Brain microvascular endothelial cell (primary cell): Measurements from ENCODE around the gene PREB.
A peak's percentile ranks its signal among the peaks of the same experiment; 100 is the strongest.

Source experiments
- DNase-seq: peaks from one replicate; pipeline ENCODE4 v3.0.0-alpha.2; 2020
- H3K27ac ChIP-seq: fragments of 250-450 bp; sonication (Bioruptor Pico); 2 replicates; pipeline ENCODE4 v1.5.1; 2020; ENCODE audit warnings: mild to moderate bottlenecking, moderate library complexity
- H3K27me3 ChIP-seq: fragments of 250-450 bp; sonication (Bioruptor Pico); replicated peaks from 2 replicates; pipeline ENCODE4 v1.5.1; 2020; ENCODE audit warnings: mild to moderate bottlenecking
- H3K36me3 ChIP-seq: fragments of 250-450 bp; sonication (Bioruptor Pico); replicated peaks from 2 replicates; pipeline ENCODE4 v1.5.1; 2020; ENCODE audit warnings: mild to moderate bottlenecking
- H3K4me3 ChIP-seq: 2 replicates; pipeline ENCODE4 v1.5.1; 2011; ENCODE audit warnings: low read depth, mild to moderate bottlenecking, control low read depth, low read length, moderate library complexity
- in situ Hi-C: cut with HindIII; loops from 2 replicates; pipeline ENCODE4 v1.10.0; 2017; ENCODE audit warnings: low sequenced_read_pairs, low pct_ligation_motif_present
- TF ChIP-seq, protein P1 (sequence below): IDR thresholded peaks from 2 replicates; pipeline ENCODE4 v1.5.1; 2011; ENCODE audit warnings: low read depth, mild to moderate bottlenecking, moderate library complexity, low read length, control low read depth, inconsistent platforms; ENCODE audit errors: missing control alignments

Gene PREB

DNA sequence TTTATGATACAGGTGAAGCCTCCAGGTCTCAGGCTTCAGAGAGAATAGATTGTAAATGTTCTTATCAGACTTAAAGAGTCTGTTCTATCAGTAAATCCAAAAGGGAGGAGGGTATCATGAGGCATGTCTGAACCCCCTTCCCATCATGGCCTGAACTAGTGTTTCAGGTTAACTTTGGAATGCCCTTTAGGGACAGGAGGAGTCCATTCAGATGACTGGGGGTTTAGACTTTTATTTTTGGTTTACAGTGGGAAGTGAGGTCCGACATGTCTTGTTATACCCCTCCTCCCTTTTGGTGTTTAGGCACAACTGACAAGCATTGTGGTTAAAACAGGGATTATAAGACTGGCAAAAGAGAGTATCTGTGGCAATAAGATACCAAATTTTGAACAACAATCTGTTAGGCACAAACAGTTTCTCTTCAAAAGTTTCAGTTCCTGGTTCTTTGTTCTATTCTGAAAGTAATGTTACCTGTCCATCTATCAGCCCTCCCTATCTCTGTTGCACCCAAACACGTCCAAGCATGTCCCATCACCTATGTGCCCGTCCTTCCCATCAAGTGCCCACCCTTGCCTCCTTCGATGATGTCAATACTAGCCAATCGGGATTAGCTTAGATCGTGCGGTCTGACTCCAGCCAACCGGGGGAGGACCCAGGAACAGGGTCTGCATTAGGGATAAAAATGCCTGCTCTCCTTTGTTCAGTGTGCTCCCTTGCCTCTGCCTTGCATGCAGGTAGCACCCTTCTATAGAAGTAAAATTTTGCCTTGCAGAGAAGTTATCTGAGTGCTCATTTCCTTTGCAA lies 30.7 kb upstream of the PREB start:
- no peak for DNase-seq
- in situ Hi-C loops: no loop called here
- Histone ChIP-seq H3K4me3 (no peak overlapping the region), H3K27me3 (peaks cover 2% of the 10 kb centered on the region), H3K27ac (no peak overlapping the region), H3K36me3 (no peaks in the 10 kb centered on the region)
- TF ChIP-seq, protein P1, sequence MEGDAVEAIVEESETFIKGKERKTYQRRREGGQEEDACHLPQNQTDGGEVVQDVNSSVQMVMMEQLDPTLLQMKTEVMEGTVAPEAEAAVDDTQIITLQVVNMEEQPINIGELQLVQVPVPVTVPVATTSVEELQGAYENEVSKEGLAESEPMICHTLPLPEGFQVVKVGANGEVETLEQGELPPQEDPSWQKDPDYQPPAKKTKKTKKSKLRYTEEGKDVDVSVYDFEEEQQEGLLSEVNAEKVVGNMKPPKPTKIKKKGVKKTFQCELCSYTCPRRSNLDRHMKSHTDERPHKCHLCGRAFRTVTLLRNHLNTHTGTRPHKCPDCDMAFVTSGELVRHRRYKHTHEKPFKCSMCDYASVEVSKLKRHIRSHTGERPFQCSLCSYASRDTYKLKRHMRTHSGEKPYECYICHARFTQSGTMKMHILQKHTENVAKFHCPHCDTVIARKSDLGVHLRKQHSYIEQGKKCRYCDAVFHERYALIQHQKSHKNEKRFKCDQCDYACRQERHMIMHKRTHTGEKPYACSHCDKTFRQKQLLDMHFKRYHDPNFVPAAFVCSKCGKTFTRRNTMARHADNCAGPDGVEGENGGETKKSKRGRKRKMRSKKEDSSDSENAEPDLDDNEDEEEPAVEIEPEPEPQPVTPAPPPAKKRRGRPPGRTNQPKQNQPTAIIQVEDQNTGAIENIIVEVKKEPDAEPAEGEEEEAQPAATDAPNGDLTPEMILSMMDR: no peak

DNA sequence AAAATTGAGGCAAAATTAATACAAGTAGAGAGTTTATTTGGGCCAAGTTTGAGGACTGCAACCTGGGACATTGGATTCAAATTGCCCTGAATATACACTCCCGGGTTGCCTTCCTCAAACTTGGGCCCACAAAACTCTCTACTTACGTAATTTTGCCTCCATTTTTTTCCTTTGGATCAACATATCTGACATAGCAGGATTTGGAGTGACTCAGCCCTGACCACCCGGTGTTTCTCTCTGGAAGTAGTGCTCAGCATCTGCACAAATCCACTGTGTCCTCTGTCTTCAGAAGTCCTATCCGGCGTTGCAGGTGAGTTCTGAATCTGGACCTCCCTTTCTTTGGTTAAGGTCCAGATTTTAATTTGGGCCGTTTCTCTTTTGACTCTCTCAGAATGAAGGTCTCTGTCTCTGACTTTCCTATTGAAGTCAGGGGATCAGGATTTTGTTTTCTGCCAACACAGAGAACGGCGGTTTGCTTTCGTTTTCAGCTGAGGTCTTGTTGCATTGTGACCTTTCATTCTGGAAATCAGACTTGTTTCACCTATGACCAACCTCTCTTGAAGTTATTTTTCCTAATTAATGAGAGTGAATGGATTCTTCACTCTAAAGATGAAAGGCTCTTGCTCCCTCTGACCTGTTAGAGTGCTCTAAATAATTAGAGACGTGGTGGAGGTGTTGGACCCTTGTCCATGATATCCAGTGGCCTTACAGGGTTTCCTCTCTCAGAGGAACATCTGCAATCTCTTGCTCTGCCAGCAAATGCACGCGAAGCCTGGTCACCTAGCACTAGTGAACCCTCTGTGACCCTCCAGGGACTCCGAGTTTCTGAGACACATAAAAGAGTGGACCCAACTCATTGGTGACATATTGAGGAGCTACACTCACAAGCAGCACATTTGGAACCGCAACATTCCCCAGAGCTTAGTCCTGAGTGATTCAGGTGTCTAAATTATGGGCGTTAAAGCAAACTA lies 28.0 kb upstream of the PREB start:
- peak; percentile 38 for DNase-seq
- Histone ChIP-seq H3K27ac (no peak overlapping the region), H3K36me3 (no peaks in the 10 kb centered on the region), H3K27me3 (no peaks in the 10 kb centered on the region), H3K4me3 (no peak overlapping the region)
- TF ChIP-seq, protein P1: no peak
- in situ Hi-C loops: no loop called here

DNA sequence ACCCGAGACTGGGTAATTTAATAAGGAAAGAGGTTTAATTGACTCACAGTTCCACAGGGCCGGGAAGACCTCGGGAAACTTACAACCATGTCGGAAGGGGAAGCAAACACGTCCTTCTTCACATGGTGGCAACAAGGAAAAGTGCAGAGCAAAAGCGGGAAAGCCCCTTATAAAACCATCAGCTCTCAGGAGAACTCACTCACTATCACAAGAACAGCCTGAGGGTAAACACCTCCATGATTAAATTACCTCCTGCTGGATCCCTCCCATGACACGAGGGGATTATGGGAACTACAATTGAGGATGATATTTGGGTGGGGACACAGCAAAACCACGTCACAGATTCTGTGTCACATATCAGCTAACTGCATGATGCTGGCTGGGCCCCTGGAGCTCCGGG lies 25.8 kb upstream of the PREB start:
- no peaks in the 10 kb centered on the region for H3K36me3 ChIP-seq
- in situ Hi-C loops: no loop called here

DNA sequence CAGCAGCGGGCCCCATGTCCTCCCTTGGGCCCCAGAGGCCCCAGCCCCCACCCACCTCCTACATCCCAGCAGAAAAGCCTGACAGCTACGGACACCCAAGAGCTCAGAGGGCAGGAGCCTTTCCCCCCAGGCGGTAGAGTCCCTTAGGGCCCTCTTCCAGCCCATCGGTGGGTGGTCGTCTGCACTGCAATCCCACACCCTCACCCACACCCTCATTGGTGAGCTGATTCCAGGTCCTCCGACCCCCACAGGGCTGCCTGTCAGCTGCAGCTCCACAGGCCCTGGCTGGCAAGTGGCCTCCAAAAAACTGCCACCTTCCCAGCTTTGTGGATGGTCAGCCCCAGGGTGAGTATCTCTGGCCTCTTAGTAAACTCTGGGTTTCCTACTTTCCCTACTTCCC lies 24.8 kb upstream of the PREB start:
- no peak overlapping the region for H3K4me3 ChIP-seq
- no peaks in the 10 kb centered on the region for H3K27me3 ChIP-seq
- DNase-seq: no peak
- H3K27ac ChIP-seq: no peak overlapping the region
- H3K36me3 ChIP-seq: no peaks in the 10 kb centered on the region
- in situ Hi-C loops: no loop called here
- TF ChIP-seq, protein P1: no peak

More for the DNA sequence above, 25.8 kb upstream of the PREB start:
- TF ChIP-seq, protein P1: no peak
- no peak overlapping the region for H3K4me3 ChIP-seq
- no peak for DNase-seq
- no peaks in the 10 kb centered on the region for H3K27me3 ChIP-seq
- H3K27ac ChIP-seq: no peak overlapping the region

DNA sequence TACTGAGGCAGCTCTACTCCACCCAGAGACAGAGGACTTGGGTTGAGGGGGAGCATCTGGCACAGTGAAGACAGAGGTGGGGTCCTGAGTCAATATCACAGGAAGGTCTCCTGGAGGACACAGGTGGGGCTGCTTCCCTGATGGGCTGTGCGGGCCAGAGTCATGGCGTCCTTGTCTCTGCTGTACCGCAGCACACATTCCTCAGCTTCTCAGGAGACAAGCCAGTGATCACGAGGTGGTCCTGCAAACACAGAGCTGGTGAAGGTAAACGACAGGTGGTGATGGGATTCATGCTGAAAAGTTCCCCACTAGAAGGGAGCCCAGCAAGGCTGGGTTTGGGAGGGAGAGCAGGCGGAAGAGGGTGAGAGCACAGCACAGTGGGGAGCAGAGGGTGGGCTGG lies 24.0 kb upstream of the PREB start:
- no peaks in the 10 kb centered on the region for H3K36me3 ChIP-seq
- DNase-seq: no peak
- no peak overlapping the region for H3K27ac ChIP-seq
- TF ChIP-seq, protein P1: no peak
- H3K27me3 ChIP-seq: peaks cover 3% of the 10 kb centered on the region
- no peak overlapping the region for H3K4me3 ChIP-seq
- in situ Hi-C loops: no loop called here
